OCI-LY7 (cell line): ENCODE results near the gene SCT. TPM values are rescaled to one million over a fixed set of nuclear protein-coding genes. Genes with fewer than 3 reads are reported as not detected.

Experiments used
- BruUV-seq: library from RNA; stranded (reverse); fragments of 400-500 nt; replicated peaks from 2 replicates; lab custom pipeline; 2021; lab: Mats Ljungman, UMichigan
- CTCF ChIA-PET: fragments of 300-600 bp; sonication (Branson Sonifier 250); formaldehyde crosslinking; loops from one replicate; lab custom pipeline; 2022; ENCODE audit warnings: antibody characterized with exemption; ENCODE audit not compliant: unreplicated experiment; lab: Charles Lee
- POLR2A ChIA-PET: fragments of 300-600 bp; sonication (Branson Sonifier 250); formaldehyde crosslinking; loops from one replicate; lab custom pipeline; 2022; ENCODE audit warnings: antibody characterized with exemption; lab: Charles Lee
- DNase-seq: peaks from one replicate; pipeline ENCODE4 v3.0.0-alpha.2; 2015; ENCODE audit warnings: low spot score
- H2AFZ ChIP-seq: fragments of 200-600 bp; sonication (generic), shearing (Covaris generic); 2 replicates; pipeline ENCODE4 v1.6.1; 2014; ENCODE audit warnings: mild to moderate bottlenecking, antibody characterized with exemption, low read length, moderate library complexity
- H3K27ac ChIP-seq: fragments of 200-600 bp; sonication (generic); 2 replicates; pipeline ENCODE4 v1.5.1; 2014; ENCODE audit warnings: mixed run types, low read depth, mild to moderate bottlenecking, moderate library complexity, low read length, inconsistent platforms; ENCODE audit not compliant: poor library complexity, severe bottlenecking
- H3K36me3 ChIP-seq: fragments of 200-600 bp; sonication (generic); 2 replicates; pipeline ENCODE4 v1.6.1; 2014; ENCODE audit warnings: mild to moderate bottlenecking, antibody characterized with exemption, low read length, moderate library complexity, mixed read lengths; ENCODE audit not compliant: insufficient read depth
- H3K4me1 ChIP-seq: fragments of 200-600 bp; sonication (generic); 2 replicates; pipeline ENCODE4 v1.5.1; 2014; ENCODE audit warnings: mild to moderate bottlenecking, low read length; ENCODE audit not compliant: insufficient read depth, poor library complexity, severe bottlenecking
- H3K4me2 ChIP-seq: fragments of 200-600 bp; sonication (generic); 2 replicates; pipeline ENCODE4 v1.6.1; 2014; ENCODE audit warnings: mild to moderate bottlenecking, low read length
- H3K4me3 ChIP-seq: fragments of 200-600 bp; sonication (generic); 2 replicates; pipeline ENCODE4 v1.5.1; 2014; ENCODE audit warnings: mild to moderate bottlenecking, low read depth, low read length; ENCODE audit not compliant: poor library complexity, severe bottlenecking
- H3K79me2 ChIP-seq: fragments of 200-600 bp; sonication (generic); 2 replicates; pipeline ENCODE4 v1.6.1; 2016; ENCODE audit warnings: low read depth, mild to moderate bottlenecking, low read length, moderate library complexity, mixed read lengths; ENCODE audit not compliant: insufficient read depth
- H3K9me2 ChIP-seq: fragments of 200-600 bp; sonication (generic); 2 replicates; pipeline ENCODE4 v1.6.1; 2016; ENCODE audit warnings: mild to moderate bottlenecking, low read length, mixed read lengths; ENCODE audit not compliant: insufficient read depth
- H3K9me3 ChIP-seq: fragments of 200-600 bp; sonication (generic); 2 replicates; pipeline ENCODE4 v1.6.1; 2014; ENCODE audit warnings: mild to moderate bottlenecking, mixed run types, low read length, mixed read lengths
- H4K20me1 ChIP-seq: fragments of 200-600 bp; sonication (generic); 2 replicates; pipeline ENCODE4 v1.6.1; 2014; ENCODE audit warnings: mild to moderate bottlenecking, antibody characterized with exemption, low read length, moderate library complexity, mixed read lengths; ENCODE audit not compliant: insufficient read depth
- CTCF ChIP-seq: fragments of 200-600 bp; sonication (generic); conservative IDR thresholded peaks from 2 replicates; pipeline ENCODE4 v1.5.1; 2014; ENCODE audit warnings: mild to moderate bottlenecking, antibody characterized with exemption, low read length, moderate library complexity, mixed read lengths
- EZH2phosphoT487 ChIP-seq: fragments of 200-600 bp; sonication (generic); IDR thresholded peaks from 2 replicates; pipeline ENCODE4 v1.6.1; 2018; ENCODE audit warnings: low read depth, borderline replicate concordance, mild to moderate bottlenecking, mixed run types, antibody characterized with exemption, low read length, moderate library complexity, mixed read lengths
- intact Hi-C: fragments of 100-400 bp; cut with micrococcal nuclease; formaldehyde crosslinking; loops from one replicate; pipeline ENCODE4 v1.10.0; 2022; ENCODE audit not compliant: unreplicated experiment
- total RNA-seq, 2 experiments: library from RNA; depleted of rRNA in 1 of 2; stranded (reverse); fragments of >200 nt in 1 of 2; shearing (Covaris generic) in 1 of 2; gene quantifications; 2 replicates each; pipeline ENCODE4 v1.2.3, GENCODE V29; 2014 to 2022

SCT gene
- total RNA-seq, 2 experiments from 2014 or later: not detected

DNA sequence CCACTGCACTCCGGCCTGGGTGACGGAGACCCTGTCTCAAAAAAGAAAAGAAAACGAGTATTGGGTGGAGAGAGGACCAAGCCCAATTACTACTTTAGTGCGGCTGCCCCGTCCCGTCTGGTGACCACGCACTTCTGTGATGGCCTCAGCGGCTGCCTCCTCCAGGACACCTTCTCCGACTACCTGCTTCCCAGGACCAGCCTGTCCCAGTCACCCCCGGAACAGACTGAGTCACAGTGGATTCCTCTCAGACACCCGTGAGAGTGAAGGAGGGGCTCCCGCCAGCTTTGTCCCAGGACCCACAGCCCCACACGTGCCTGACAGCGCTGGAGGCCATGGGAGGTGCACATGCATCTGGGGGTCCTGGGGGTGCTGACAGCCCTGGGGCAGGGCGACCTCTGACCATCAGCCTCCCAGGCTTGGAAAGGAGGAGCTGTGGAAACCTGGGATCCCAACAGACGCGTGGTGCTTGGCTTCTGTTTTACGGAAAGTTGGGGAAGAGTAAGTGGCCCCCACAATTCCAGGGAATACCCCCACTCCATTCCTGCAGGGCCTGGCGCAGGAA lies 14.9 kb upstream of the SCT start:
- TF ChIP-seq CTCF (no peak), EZH2phosphoT487 (no peak)
- Histone ChIP-seq H3K9me3 (no peaks in the 10 kb centered on the region), H3K4me3 (no peak overlapping the region), H3K4me2 (no peak overlapping the region), H3K9me2 (no peaks in the 10 kb centered on the region), H3K36me3 (peaks cover 42% of the 10 kb centered on the region; the same call in 1 of the 2 replicates), H3K27ac (no peak overlapping the region), H2AFZ (no peak overlapping the region), H3K79me2 (no peaks in the 10 kb centered on the region), H3K4me1 (peaks cover 9% of the 10 kb centered on the region), H4K20me1 (no peaks in the 10 kb centered on the region)
- CTCF ChIA-PET: no interaction called here
- no peak for DNase-seq
- intact Hi-C loops: no loop called here
- BruUV-seq: no TSS peak
- POLR2A ChIA-PET: interaction anchor here (0.5 kb wide), 1 partner anchor 140 kb away, joined by 3 read pairs; no protein-coding TSS in a partner anchor

DNA sequence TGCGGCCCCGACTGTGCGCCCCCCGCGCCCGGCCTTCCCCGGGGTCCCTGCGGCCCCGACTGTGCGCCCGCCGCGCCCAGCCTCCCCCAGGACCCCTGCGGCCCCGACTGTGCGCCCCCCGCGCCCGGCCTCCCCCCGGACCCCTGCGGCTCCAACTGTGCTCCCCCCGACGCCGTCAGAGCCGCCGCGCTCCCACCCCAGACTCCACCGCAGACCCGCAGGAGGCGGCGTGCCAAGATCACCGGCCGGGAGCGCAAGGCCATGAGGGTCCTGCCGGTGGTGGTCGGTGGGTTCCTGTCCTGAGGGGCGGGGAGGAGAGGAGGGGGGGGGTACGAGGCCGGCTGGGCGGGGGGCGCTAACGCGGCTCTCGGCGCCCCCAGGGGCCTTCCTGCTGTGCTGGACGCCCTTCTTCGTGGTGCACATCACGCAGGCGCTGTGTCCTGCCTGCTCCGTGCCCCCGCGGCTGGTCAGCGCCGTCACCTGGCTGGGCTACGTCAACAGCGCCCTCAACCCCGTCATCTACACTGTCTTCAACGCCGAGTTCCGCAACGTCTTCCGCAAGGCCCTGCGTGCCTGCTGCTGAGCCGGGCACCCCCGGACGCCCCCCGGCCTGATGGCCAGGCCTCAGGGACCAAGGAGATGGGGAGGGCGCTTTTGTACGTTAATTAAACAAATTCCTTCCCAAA lies 13.2 kb upstream of the SCT start:
- no peaks in the 10 kb centered on the region for H4K20me1 ChIP-seq
- H3K4me2 ChIP-seq: no peak overlapping the region
- POLR2A ChIA-PET: no interaction called here
- no peak for DNase-seq
- no peak overlapping the region for H3K27ac ChIP-seq
- H3K4me3 ChIP-seq: no peak overlapping the region
- intact Hi-C loops: no loop called here
- H3K4me1 ChIP-seq: peaks cover 9% of the 10 kb centered on the region
- no peak for TF ChIP-seq EZH2phosphoT487
- TF ChIP-seq CTCF: no peak
- no TSS peak for BruUV-seq
- no peaks in the 10 kb centered on the region for H3K9me3 ChIP-seq
- peaks cover 27% of the 10 kb centered on the region; the same call in 1 of the 2 replicates for H3K36me3 ChIP-seq
- no peaks in the 10 kb centered on the region for H3K9me2 ChIP-seq
- H2AFZ ChIP-seq: no peak overlapping the region
- CTCF ChIA-PET: no interaction called here
- no peaks in the 10 kb centered on the region for H3K79me2 ChIP-seq
